KMS-11 (cell line): ENCODE measurements around the gene CNTN5.

Experiments
- H2AFZ ChIP-seq: fragments of 200-600 bp; sonication (generic); 2 replicates; pipeline ENCODE4 v1.6.1; 2016; ENCODE audit warnings: antibody characterized with exemption, mixed run types, low read depth
- H3K27ac ChIP-seq: fragments of 200-600 bp; sonication (generic); 2 replicates; pipeline ENCODE4 v1.6.1; 2016; ENCODE audit warnings: mild to moderate bottlenecking, mixed run types
- H3K27me3 ChIP-seq: fragments of 200-600 bp; sonication (generic); 2 replicates; pipeline ENCODE4 v1.6.1; 2017; ENCODE audit warnings: mild to moderate bottlenecking, low read depth, mixed run types, moderate library complexity; ENCODE audit not compliant: insufficient read depth
- H3K36me3 ChIP-seq: fragments of 200-600 bp; sonication (generic); 2 replicates; pipeline ENCODE4 v1.6.1; 2017; ENCODE audit warnings: mild to moderate bottlenecking, mixed run types; ENCODE audit not compliant: insufficient read depth
- H3K4me1 ChIP-seq: fragments of 200-600 bp; sonication (generic); 2 replicates; pipeline ENCODE4 v1.6.1; 2016; ENCODE audit warnings: mild to moderate bottlenecking, low read depth, mixed run types; ENCODE audit not compliant: poor library complexity, severe bottlenecking
- H3K4me2 ChIP-seq: fragments of 200-600 bp; sonication (generic); 2 replicates; pipeline ENCODE4 v1.7.0; 2016; ENCODE audit warnings: mild to moderate bottlenecking, mixed run types
- H3K4me3 ChIP-seq: fragments of 200-600 bp; sonication (generic); IDR thresholded peaks from 2 replicates; pipeline ENCODE4 v1.6.1; 2017; ENCODE audit warnings: low read depth, low read length, mixed read lengths; ENCODE audit not compliant: insufficient read depth
- H3K79me2 ChIP-seq: fragments of 200-600 bp; sonication (generic); 2 replicates; pipeline ENCODE4 v1.6.1; 2016; ENCODE audit warnings: low read depth, mixed run types; ENCODE audit not compliant: insufficient read depth
- H3K9ac ChIP-seq: fragments of 200-600 bp; sonication (generic); 2 replicates; pipeline ENCODE4 v1.6.1; 2016; ENCODE audit warnings: mild to moderate bottlenecking, mixed run types
- H4K20me1 ChIP-seq: fragments of 200-600 bp; sonication (generic); 2 replicates; pipeline ENCODE4 v1.6.1; 2016; ENCODE audit warnings: mild to moderate bottlenecking, mixed run types; ENCODE audit not compliant: insufficient read depth
- TF ChIP-seq, protein P1 (sequence below): fragments of 200-600 bp; sonication (generic); conservative IDR thresholded peaks from 2 replicates; pipeline ENCODE4 v1.6.1; 2017; ENCODE audit warnings: low read depth, mild to moderate bottlenecking, antibody characterized with exemption, low read length, moderate library complexity, mixed read lengths

The CNTN5 gene

DNA sequence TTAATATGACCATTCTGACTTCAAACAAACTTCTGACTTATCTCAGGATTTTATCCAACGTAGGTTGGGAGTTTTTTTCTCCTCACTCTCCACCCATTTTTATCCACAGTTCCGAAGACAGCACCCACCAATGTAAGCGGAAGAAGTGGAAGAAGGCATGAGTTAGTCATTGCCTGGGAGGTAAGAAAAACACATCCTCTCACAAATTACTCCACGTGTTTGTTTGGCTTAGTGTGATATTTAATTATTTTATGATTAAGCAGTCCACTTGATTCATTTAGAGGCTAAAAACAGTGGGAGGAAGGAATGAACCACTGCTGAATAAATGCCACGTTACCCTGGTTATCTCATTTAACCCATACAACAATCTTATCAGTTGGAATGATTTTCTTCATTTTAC is 1276.8 kb downstream of the CNTN5 start:
- H3K4me1 ChIP-seq = no peaks in the 10 kb centered on the region
- H3K4me2 ChIP-seq = no peak overlapping the region
- TF ChIP-seq, protein P1, sequence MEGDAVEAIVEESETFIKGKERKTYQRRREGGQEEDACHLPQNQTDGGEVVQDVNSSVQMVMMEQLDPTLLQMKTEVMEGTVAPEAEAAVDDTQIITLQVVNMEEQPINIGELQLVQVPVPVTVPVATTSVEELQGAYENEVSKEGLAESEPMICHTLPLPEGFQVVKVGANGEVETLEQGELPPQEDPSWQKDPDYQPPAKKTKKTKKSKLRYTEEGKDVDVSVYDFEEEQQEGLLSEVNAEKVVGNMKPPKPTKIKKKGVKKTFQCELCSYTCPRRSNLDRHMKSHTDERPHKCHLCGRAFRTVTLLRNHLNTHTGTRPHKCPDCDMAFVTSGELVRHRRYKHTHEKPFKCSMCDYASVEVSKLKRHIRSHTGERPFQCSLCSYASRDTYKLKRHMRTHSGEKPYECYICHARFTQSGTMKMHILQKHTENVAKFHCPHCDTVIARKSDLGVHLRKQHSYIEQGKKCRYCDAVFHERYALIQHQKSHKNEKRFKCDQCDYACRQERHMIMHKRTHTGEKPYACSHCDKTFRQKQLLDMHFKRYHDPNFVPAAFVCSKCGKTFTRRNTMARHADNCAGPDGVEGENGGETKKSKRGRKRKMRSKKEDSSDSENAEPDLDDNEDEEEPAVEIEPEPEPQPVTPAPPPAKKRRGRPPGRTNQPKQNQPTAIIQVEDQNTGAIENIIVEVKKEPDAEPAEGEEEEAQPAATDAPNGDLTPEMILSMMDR = no peak
- no peaks in the 10 kb centered on the region for H3K27me3 ChIP-seq
- no peak overlapping the region for H3K4me3 ChIP-seq
- H3K27ac ChIP-seq = no peak overlapping the region
- no peak overlapping the region for H2AFZ ChIP-seq
- H3K79me2 ChIP-seq = no peaks in the 10 kb centered on the region
- no peak overlapping the region for H3K9ac ChIP-seq
- no peaks in the 10 kb centered on the region for H4K20me1 ChIP-seq
- no peaks in the 10 kb centered on the region for H3K36me3 ChIP-seq

DNA sequence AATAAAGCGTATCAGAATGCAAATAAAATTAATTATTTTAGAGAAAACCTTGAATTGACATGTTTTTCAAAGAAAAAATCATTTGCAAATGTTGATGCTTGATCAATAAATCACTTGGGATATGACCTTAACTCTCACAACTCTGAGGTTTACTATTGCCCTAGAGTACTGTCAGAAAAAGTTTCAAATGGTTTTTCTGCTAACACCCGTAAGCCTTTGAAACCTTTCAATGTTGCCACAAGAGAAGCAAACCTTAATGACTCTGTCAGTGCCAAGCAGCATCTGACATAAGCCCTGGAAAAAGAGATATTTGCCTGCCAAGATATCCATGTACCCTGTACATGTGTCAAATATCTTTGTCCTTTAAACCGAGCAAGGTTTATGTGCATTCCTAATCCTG is 1282.1 kb downstream of the CNTN5 start:
- TF ChIP-seq, protein P1 = no peak

DNA sequence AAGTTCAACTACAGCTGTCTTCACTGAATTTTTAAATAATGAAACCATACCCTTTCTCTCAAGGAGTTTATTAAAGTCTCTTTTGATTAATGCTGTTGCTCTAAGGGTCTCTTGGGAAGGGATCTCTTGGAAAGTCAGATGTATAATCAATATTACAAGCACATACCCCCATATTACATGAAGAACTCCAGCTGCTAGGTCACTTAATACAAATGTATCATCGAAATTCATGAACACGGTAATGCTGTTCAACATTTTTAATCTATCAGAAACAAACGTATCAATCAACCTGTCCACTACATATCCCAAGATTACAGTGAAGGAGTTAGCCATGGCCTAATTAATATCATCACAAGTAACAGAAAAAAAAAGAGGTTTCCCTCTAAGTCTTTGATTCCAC is 1283.1 kb downstream of the CNTN5 start:
- H3K27ac ChIP-seq = no peak overlapping the region
- TF ChIP-seq, protein P1 = no peak
- H3K36me3 ChIP-seq = no peaks in the 10 kb centered on the region

More for the DNA sequence above, 1282.1 kb downstream of the CNTN5 start:
- Histone ChIP-seq H2AFZ (no peak overlapping the region), H3K36me3 (no peaks in the 10 kb centered on the region), H3K27me3 (no peaks in the 10 kb centered on the region), H3K27ac (no peak overlapping the region), H3K4me1 (no peaks in the 10 kb centered on the region), H3K4me2 (no peak overlapping the region), H3K79me2 (no peaks in the 10 kb centered on the region), H3K4me3 (no peak overlapping the region), H3K9ac (no peak overlapping the region), H4K20me1 (no peaks in the 10 kb centered on the region)

DNA sequence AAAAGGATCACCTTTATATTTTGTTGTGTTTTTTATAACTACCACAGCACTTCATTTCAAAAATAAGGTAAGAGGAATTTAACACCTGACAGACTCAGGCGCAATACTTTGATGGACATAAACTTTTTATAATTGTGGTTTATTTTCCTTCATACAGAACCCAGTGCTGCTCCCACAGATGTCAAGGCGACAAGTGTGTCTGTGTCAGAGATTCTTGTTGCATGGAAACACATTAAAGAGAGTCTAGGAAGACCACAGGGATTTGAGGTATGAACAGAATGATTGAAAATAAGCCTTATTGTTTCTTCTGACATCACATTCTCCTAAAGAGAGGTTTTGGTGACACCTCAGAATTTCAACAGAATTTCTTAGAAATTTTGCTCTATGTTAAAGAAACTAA is 1287.5 kb downstream of the CNTN5 start:
- H3K27ac ChIP-seq = no peak overlapping the region
- no peaks in the 10 kb centered on the region for H3K79me2 ChIP-seq
- H3K4me2 ChIP-seq = no peak overlapping the region
- H3K4me1 ChIP-seq = no peaks in the 10 kb centered on the region
- H3K4me3 ChIP-seq = no peak overlapping the region
- no peak overlapping the region for H2AFZ ChIP-seq
- no peaks in the 10 kb centered on the region for H3K27me3 ChIP-seq
- no peak overlapping the region for H3K9ac ChIP-seq
- H3K36me3 ChIP-seq = no peaks in the 10 kb centered on the region
- TF ChIP-seq, protein P1 = no peak
- H4K20me1 ChIP-seq = no peaks in the 10 kb centered on the region

More for the DNA sequence above, 1283.1 kb downstream of the CNTN5 start:
- Histone ChIP-seq H3K79me2 (no peaks in the 10 kb centered on the region), H3K4me2 (no peak overlapping the region), H3K4me1 (no peaks in the 10 kb centered on the region), H2AFZ (no peak overlapping the region), H3K9ac (no peak overlapping the region), H4K20me1 (no peaks in the 10 kb centered on the region), H3K4me3 (no peak overlapping the region), H3K27me3 (no peaks in the 10 kb centered on the region)
